Fibroblast of mammary gland (primary cell): ENCODE measurements around the gene PLEKHA6.

Experiments used
- DNase-seq: peaks from one replicate; pipeline ENCODE4 v3.0.0-alpha.2; 2010; ENCODE audit warnings: low read depth
- H3K4me3 ChIP-seq: 2 replicates; pipeline ENCODE4 v1.5.1; 2011; ENCODE audit warnings: low read depth, mild to moderate bottlenecking, low read length, moderate library complexity; ENCODE audit not compliant: control insufficient read depth
- TF ChIP-seq, protein P1 (sequence below): conservative IDR thresholded peaks from 2 replicates; pipeline ENCODE4 v1.5.1; 2011; ENCODE audit warnings: low read depth, low read length, inconsistent platforms; ENCODE audit not compliant: control insufficient read depth, insufficient read depth

The PLEKHA6 gene

DNA sequence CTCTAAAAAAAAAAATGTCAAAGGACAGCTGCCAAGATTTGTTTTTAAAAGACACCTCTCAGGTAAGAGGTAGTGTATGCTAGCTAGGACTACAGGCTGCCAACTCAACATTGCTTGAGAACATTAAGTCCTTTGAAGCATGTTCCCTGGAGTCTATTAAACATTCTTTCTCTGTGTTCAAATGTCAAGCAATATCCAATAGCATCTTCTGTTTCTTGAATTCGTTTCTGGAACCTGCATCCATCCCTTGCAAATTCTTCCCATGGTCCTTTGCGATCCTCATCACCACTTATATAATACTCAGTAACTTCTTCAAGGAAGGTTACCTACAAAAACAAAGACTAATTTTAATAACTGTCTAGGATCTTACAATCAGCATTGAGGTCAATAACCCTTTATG, 46.3 kb upstream of the PLEKHA6 start:
- DNase-seq: no peak
- H3K4me3 ChIP-seq: no peak overlapping the region
- TF ChIP-seq, protein P1, sequence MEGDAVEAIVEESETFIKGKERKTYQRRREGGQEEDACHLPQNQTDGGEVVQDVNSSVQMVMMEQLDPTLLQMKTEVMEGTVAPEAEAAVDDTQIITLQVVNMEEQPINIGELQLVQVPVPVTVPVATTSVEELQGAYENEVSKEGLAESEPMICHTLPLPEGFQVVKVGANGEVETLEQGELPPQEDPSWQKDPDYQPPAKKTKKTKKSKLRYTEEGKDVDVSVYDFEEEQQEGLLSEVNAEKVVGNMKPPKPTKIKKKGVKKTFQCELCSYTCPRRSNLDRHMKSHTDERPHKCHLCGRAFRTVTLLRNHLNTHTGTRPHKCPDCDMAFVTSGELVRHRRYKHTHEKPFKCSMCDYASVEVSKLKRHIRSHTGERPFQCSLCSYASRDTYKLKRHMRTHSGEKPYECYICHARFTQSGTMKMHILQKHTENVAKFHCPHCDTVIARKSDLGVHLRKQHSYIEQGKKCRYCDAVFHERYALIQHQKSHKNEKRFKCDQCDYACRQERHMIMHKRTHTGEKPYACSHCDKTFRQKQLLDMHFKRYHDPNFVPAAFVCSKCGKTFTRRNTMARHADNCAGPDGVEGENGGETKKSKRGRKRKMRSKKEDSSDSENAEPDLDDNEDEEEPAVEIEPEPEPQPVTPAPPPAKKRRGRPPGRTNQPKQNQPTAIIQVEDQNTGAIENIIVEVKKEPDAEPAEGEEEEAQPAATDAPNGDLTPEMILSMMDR: no peak

DNA sequence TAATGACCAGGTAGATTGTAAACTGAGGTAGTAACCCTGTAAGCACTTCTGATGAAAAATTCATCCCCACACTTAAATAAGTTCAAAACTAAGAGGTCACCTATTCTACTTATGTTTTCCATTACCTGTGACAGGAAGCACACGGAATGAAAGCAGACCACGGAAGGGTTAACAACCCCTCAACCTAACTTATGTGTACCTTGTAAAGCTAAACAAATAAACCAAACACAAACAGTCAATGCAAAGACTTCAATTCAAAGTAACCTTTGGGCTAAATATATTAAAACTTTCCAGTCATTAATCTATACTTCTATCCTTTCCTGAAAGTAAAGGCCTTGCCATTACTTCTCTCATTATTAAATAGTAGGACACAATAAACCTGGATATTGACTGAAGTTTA, 44.9 kb upstream of the PLEKHA6 start:
- DNase-seq: no peak
- no peak overlapping the region for H3K4me3 ChIP-seq
- TF ChIP-seq, protein P1: no peak

DNA sequence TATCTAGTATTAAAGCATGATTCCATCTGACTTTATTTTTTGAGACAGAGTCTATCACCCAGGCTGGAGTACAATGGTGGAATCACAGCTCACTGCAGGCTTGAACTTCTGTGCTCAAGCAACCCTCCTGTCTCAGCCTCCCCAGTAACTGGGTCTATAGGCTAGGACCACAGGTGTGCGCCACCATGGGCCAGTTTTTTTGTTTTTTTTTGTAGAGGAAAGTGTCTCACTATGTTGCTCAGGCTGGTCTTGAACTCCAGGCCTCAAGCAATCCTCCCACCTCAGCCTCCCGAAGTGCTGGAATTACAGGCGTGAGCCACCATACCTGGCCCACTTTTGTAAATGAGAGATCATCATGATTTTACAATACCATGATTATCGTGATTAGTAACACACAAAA, 42.7 kb upstream of the PLEKHA6 start:
- H3K4me3 ChIP-seq: no peak overlapping the region
- TF ChIP-seq, protein P1: no peak
- DNase-seq: no peak

DNA sequence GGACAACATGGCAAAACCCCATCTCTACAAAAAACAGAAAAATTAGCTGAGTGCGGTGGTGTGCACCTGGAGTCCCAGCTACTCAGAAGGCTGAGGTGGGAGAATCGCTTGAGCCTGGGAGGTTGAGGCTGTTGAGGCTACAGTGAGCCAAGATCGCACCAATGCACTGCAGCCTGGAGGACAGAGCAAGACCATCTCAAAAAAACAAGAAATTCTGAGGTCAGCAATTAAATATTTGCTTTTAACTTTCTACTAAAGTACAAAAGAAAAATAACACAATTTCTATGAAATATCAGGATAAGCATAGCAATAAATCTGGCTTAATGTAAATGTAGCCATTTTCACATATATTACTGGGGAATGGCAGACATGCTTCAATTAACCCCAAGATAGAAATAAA, 42.0 kb upstream of the PLEKHA6 start:
- H3K4me3 ChIP-seq: no peak overlapping the region
- no peak for DNase-seq
- TF ChIP-seq, protein P1: no peak

DNA sequence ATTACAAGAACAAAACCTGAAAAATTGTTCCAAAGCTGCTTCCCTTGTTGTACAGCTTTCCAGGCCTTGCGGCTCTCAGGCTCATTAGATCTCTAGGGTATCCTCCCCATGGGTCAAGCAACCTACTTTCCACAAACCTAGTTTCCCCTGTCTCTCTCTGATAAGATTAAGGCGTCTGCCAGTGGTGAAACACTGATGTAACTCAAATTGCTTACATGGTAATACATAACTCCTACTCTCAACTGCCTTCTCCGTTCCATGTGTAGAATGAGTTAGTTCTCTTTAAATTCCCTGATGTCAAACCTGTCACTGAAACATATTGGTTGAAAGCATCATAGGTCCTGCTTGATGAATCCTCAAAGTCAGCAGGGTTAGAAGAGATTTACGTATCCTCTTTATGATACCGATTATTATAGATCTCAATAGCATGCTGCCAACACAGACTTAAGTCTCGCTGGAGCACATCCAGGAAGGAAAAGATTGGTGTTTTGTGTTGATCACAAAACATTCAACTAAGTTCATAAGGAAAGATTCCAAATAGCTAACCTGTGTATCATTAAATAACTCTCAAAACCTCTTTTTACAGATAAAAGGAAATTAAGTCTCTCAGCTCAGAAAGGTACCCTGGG, 41.3 kb upstream of the PLEKHA6 start:
- TF ChIP-seq, protein P1: no peak
- no peak for DNase-seq
- H3K4me3 ChIP-seq: no peak overlapping the region

DNA sequence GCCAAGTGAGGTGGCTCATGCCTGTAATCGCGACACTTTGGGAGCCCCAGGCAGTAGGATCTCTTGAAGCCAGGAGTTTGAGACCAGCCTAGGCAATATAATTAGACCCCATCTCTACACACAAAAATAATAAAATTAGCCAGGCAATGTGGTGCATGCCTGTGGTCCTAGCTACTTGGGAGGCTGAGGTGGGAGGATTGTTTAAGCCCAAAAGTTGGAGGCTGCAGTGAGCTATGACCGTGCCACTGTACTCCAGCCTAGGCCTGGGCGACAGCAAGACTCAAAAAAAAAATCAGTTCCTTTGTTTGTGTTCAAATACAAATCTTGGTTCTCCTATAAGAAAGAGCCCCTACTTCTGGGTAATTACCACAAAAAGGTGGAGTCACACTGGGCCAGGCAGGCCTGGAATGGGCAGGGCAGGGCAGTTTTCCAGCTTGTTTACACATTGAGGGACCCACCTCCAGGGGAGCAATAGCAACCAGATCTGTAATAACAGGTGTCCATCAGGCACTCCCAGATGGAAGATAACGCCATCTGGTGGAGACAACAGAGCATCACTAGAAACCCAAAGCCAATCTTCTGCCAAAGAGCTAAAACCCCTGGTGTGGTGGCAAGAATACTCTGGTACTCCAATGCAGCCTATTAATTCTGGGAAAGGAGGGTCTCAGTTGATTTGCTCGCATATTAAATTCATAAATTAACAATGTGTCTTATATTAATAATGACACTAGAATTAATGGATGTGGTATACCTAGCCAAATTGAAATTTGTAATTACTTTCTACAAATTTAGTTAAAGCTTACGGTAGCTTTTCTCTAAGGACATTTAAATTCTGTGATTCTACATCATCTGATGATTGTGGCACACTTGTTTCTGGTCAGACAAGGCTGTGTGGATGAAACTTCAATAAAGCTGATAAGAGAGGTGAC, 38.7 kb upstream of the PLEKHA6 start:
- TF ChIP-seq, protein P1: peak; percentile 85
- DNase-seq: peak; percentile 72
- no peak overlapping the region for H3K4me3 ChIP-seq
